Skeletal muscle satellite cell (primary cell): ENCODE measurements around the gene IER2.

Source experiments
- H3K27me3 ChIP-seq: 2 replicates; pipeline ENCODE4 v1.7.0; 2013; ENCODE audit warnings: low read length; ENCODE audit not compliant: control insufficient read depth, insufficient read depth
- H3K36me3 ChIP-seq: 2 replicates; pipeline ENCODE4 v1.7.0; 2013; ENCODE audit warnings: mild to moderate bottlenecking, control low read depth, low read length; ENCODE audit not compliant: insufficient read depth
- H3K4me1 ChIP-seq: 2 replicates; pipeline ENCODE4 v1.7.0; 2013; ENCODE audit warnings: low read length; ENCODE audit not compliant: control insufficient read depth, insufficient read depth
- H3K4me2 ChIP-seq: 2 replicates; pipeline ENCODE4 v1.7.0; 2013; ENCODE audit warnings: mild to moderate bottlenecking, low read length
- H3K4me3 ChIP-seq: 2 replicates; pipeline ENCODE4 v1.7.0; 2013; ENCODE audit warnings: low read length
- H3K9ac ChIP-seq: 2 replicates; pipeline ENCODE4 v1.7.0; 2013; ENCODE audit warnings: mild to moderate bottlenecking, low read depth, low read length, moderate library complexity
- H3K9me3 ChIP-seq: replicated peaks from 2 replicates; pipeline ENCODE4 v1.7.0; 2013; ENCODE audit warnings: mild to moderate bottlenecking, control low read depth, low read length

Gene IER2

GRCh38 chr19:13151605-13152355 lies 1.6 kb downstream of the IER2 start:
- Histone ChIP-seq H3K9ac (peak overlapping the region; percentile 100), H3K36me3 (peaks cover 17% of the 10 kb centered on the region), H3K4me3 (peak overlapping the region; percentile 90), H3K4me2 (peak overlapping the region; percentile 99), H3K27me3 (no peaks in the 10 kb centered on the region), H3K4me1 (peaks cover 30% of the 10 kb centered on the region), H3K9me3 (no peaks in the 10 kb centered on the region)

GRCh38 chr19:13152356-13152973 lies 2.3 kb downstream of the IER2 start:
- Histone ChIP-seq H3K9me3 (no peaks in the 10 kb centered on the region), H3K4me3 (peak overlapping the region; percentile 89), H3K9ac (peak overlapping the region; percentile 100), H3K4me1 (peaks cover 27% of the 10 kb centered on the region), H3K36me3 (peaks cover 17% of the 10 kb centered on the region), H3K27me3 (no peaks in the 10 kb centered on the region), H3K4me2 (peak overlapping the region; percentile 99)

GRCh38 chr19:13152974-13153568 lies 2.9 kb downstream of the IER2 start:
- Histone ChIP-seq H3K4me3 (peak overlapping the region; percentile 89), H3K4me2 (peak overlapping the region; percentile 99), H3K36me3 (peaks cover 17% of the 10 kb centered on the region), H3K4me1 (peaks cover 27% of the 10 kb centered on the region), H3K27me3 (no peaks in the 10 kb centered on the region), H3K9me3 (no peaks in the 10 kb centered on the region), H3K9ac (peak overlapping the region; percentile 100)

- Histone ChIP-seq H3K4me3 (peak overlapping the region; percentile 89), H3K4me1 (peaks cover 27% of the 10 kb centered on the region), H3K9ac (peak overlapping the region; percentile 100), H3K9me3 (no peaks in the 10 kb centered on the region), H3K27me3 (no peaks in the 10 kb centered on the region), H3K4me2 (peak overlapping the region; percentile 99), H3K36me3 (peaks cover 17% of the 10 kb centered on the region)
Measured at GRCh38 chr19:13153569-13154240, 3.5 kb downstream of the IER2 start.

- H3K9me3 ChIP-seq, result no peaks in the 10 kb centered on the region
- H3K36me3 ChIP-seq, result peaks cover 17% of the 10 kb centered on the region
- H3K27me3 ChIP-seq, result no peaks in the 10 kb centered on the region
- H3K4me2 ChIP-seq, result peak overlapping the region; percentile 99
- H3K9ac ChIP-seq, result peak overlapping the region; percentile 100
- peaks cover 21% of the 10 kb centered on the region for H3K4me1 ChIP-seq
- H3K4me3 ChIP-seq, result peak overlapping the region; percentile 89
Measured at GRCh38 chr19:13154241-13154778, 4.1 kb downstream of the IER2 start.

- Histone ChIP-seq H3K4me1 (peaks cover 18% of the 10 kb centered on the region), H3K4me3 (peak overlapping the region; percentile 89), H3K9me3 (no peaks in the 10 kb centered on the region), H3K4me2 (peak overlapping the region; percentile 99), H3K27me3 (no peaks in the 10 kb centered on the region), H3K9ac (peak overlapping the region; percentile 100), H3K36me3 (peaks cover 17% of the 10 kb centered on the region)
Measured at GRCh38 chr19:13154911-13155471, 4.8 kb downstream of the IER2 start.

- Histone ChIP-seq H3K4me3 (peak overlapping the region; percentile 89), H3K4me1 (peaks cover 21% of the 10 kb centered on the region), H3K4me2 (peak overlapping the region; percentile 99), H3K27me3 (no peaks in the 10 kb centered on the region), H3K9me3 (no peaks in the 10 kb centered on the region), H3K36me3 (peaks cover 17% of the 10 kb centered on the region), H3K9ac (peak overlapping the region; percentile 100)
Measured at GRCh38 chr19:13155472-13156359, 5.5 kb downstream of the IER2 start.

- Histone ChIP-seq H3K4me2 (no peak overlapping the region), H3K27me3 (no peaks in the 10 kb centered on the region), H3K4me1 (peaks cover 46% of the 10 kb centered on the region), H3K4me3 (no peak overlapping the region), H3K36me3 (no peaks in the 10 kb centered on the region), H3K9ac (no peak overlapping the region), H3K9me3 (no peaks in the 10 kb centered on the region)
Measured at GRCh38 chr19:13159713-13160112, 9.5 kb downstream of the IER2 start.

- Histone ChIP-seq H3K36me3 (no peaks in the 10 kb centered on the region), H3K27me3 (no peaks in the 10 kb centered on the region), H3K9ac (no peak overlapping the region), H3K9me3 (no peaks in the 10 kb centered on the region), H3K4me2 (no peak overlapping the region), H3K4me1 (peaks cover 44% of the 10 kb centered on the region), H3K4me3 (no peak overlapping the region)
Measured at GRCh38 chr19:13160557-13160956, 10.3 kb downstream of the IER2 start.
